ENCODE results near the gene DAZ2.
"Not testable (repeated sequence)": the region's sequence is repeated elsewhere in the genome, so short reads cannot be mapped to it uniquely, and the experiment has no call there.

Gene DAZ2, protein sequence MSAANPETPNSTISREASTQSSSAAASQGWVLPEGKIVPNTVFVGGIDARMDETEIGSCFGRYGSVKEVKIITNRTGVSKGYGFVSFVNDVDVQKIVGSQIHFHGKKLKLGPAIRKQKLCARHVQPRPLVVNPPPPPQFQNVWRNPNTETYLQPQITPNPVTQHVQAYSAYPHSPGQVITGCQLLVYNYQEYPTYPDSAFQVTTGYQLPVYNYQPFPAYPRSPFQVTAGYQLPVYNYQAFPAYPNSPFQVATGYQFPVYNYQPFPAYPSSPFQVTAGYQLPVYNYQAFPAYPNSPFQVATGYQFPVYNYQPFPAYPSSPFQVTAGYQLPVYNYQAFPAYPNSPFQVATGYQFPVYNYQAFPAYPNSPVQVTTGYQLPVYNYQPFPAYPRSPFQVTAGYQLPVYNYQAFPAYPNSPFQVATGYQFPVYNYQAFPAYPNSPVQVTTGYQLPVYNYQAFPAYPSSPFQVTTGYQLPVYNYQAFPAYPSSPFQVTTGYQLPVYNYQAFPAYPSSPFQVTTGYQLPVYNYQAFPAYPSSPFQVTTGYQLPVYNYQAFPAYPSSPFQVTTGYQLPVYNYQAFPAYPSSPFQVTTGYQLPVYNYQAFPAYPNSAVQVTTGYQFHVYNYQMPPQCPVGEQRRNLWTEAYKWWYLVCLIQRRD

DNA sequence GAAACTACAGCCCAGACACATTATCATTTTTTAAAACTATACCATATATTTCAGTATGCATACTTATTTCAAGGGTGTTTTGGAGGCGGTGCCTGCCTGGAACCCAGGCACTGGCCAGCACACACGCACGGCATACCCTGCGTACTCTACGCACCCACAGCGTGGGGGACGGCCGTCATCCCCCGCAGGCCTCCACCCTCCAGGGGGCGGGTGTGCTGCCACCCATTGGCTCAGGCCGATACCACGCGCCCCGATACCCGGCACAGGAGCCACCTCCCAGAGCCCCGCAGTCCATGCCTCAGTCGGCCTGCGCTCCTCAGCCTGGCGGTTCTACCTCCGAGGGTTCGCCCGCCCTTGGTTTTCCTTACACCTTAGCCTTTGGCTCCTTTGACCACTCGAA is at the start of gene DAZ2:
DAZ2 (plus strand) TSS at position 301 of the 400 bp plus-strand sequence. CDS start 208 bp downstream, outside the sequence.
- not testable (repeated sequence) for DNase-seq

DNA sequence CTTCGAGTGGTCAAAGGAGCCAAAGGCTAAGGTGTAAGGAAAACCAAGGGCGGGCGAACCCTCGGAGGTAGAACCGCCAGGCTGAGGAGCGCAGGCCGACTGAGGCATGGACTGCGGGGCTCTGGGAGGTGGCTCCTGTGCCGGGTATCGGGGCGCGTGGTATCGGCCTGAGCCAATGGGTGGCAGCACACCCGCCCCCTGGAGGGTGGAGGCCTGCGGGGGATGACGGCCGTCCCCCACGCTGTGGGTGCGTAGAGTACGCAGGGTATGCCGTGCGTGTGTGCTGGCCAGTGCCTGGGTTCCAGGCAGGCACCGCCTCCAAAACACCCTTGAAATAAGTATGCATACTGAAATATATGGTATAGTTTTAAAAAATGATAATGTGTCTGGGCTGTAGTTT is 20.4 kb upstream of the DAZ2 start, which contains the start of gene DAZ1:
DAZ1 (minus strand) TSS at position 101 of the 400 bp plus-strand sequence. CDS start 208 bp downstream, outside the sequence.
- not testable (repeated sequence) for DNase-seq

DNA sequence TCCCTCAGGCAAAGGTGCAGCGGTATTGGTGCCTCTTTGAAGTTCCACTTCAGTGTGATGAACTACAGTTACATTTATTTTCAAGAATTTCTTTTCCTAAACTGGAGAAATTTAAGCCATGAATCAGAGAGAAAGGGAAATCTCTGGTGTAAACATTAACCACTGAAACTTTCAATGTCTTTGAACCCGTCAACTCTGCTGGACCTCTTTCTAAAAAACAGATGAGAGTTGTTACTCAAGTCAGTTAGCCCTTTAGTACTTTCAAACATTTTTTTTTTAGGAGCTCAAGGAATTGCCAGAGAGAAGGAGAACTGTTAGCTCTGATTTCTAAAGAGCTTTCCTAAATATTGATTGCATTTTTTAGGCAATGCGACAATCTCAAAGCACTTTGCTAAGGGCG is 11.9 kb upstream of the DAZ2 start:
- DNase-seq = not testable (repeated sequence)

DNA sequence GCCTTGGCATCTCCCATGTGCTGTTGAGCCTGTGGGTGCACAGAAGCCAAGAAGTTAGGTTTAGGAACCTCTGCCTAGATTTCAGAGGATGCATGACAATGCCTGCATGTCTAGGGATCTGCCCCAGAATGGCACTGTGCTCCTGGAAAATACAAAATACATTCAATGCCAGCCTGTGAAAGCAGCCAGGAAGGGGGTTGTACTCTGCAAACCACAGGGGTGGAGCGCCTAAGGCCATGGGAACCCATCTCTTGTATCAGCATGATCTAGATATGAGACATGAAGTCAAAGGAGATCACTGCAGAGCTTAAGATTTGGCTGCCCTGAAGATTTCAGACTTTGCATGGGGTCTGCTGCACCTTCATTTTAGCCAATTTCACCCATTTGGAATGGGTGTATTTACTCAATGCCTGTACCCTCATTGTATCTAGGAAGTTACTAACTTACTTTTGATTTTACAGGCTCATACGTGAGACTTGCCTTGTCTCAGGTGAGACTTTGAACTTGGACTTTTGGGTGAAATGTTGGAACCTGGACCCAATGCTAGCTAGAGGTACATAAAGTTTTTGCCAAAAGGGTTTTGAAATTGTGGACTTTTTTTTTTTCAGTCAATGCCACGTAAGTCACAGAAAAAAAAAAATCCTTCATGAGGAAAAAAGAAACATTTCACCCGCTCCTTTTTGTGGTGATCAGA is 9.4 kb upstream of the DAZ2 start:
- DNase-seq = not testable (repeated sequence)

DNA sequence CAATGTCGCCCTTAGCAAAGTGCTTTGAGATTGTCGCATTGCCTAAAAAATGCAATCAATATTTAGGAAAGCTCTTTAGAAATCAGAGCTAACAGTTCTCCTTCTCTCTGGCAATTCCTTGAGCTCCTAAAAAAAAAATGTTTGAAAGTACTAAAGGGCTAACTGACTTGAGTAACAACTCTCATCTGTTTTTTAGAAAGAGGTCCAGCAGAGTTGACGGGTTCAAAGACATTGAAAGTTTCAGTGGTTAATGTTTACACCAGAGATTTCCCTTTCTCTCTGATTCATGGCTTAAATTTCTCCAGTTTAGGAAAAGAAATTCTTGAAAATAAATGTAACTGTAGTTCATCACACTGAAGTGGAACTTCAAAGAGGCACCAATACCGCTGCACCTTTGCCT is 8.7 kb upstream of the DAZ2 start:
- not testable (repeated sequence) for DNase-seq
